Activated CD4-positive, alpha-beta memory T cell treated with anti-CD3 and anti-CD28 coated beads, Interleukin-2, amount 10 ng/mL, durations not matched to agents 7 days and 5 days (primary cell): Measurements from ENCODE around the gene FAM219B. TPM values are rescaled to one million over a fixed set of nuclear protein-coding genes. Genes with fewer than 3 reads are reported as not detected.
"Not testable (repeated sequence)": the region's sequence is repeated elsewhere in the genome, so short reads cannot be mapped to it uniquely, and the experiment has no call there.

Experiments used
- CTCF ChIA-PET: fragments of 350-600 bp; sonication (Branson Sonifier 250); formaldehyde crosslinking; loops from one replicate; lab custom pipeline; 2021; ENCODE audit warnings: antibody characterized with exemption, inconsistent platforms; lab: Charles Lee
- POLR2A ChIA-PET: fragments of 350-600 bp; sonication (Branson Sonifier 250); formaldehyde crosslinking; loops from one replicate; lab custom pipeline; 2021; ENCODE audit warnings: antibody characterized with exemption; lab: Charles Lee
- DNase-seq: peaks from one replicate; pipeline ENCODE4 v3.0.0-alpha.2; 2020
- H3K27ac Mint-ChIP-seq: one replicate; pipeline ENCODE4 v1.8.0; 2021; ENCODE audit warnings: mild to moderate bottlenecking, mixed read lengths
- H3K27me3 Mint-ChIP-seq: one replicate; pipeline ENCODE4 v1.8.0; 2021; ENCODE audit warnings: mixed read lengths
- H3K36me3 Mint-ChIP-seq: one replicate; pipeline ENCODE4 v1.8.0; 2021; ENCODE audit warnings: low read depth, mixed read lengths
- H3K4me1 Mint-ChIP-seq: one replicate; pipeline ENCODE4 v1.8.0; 2021; ENCODE audit warnings: mixed read lengths
- H3K4me3 Mint-ChIP-seq: one replicate; pipeline ENCODE4 v1.8.0; 2021; ENCODE audit warnings: mild to moderate bottlenecking, mixed read lengths
- H3K9me3 Mint-ChIP-seq: one replicate; pipeline ENCODE4 v1.8.0; 2021; ENCODE audit warnings: mixed read lengths
- total RNA-seq, 2 experiments: library from RNA; stranded (reverse); gene quantifications; one replicate each; pipeline ENCODE4 v1.2.3, GENCODE V29; 2021

FAM219B gene
- total RNA-seq, 2 experiments from 2014 or later, result 103 to 116 TPM

DNA sequence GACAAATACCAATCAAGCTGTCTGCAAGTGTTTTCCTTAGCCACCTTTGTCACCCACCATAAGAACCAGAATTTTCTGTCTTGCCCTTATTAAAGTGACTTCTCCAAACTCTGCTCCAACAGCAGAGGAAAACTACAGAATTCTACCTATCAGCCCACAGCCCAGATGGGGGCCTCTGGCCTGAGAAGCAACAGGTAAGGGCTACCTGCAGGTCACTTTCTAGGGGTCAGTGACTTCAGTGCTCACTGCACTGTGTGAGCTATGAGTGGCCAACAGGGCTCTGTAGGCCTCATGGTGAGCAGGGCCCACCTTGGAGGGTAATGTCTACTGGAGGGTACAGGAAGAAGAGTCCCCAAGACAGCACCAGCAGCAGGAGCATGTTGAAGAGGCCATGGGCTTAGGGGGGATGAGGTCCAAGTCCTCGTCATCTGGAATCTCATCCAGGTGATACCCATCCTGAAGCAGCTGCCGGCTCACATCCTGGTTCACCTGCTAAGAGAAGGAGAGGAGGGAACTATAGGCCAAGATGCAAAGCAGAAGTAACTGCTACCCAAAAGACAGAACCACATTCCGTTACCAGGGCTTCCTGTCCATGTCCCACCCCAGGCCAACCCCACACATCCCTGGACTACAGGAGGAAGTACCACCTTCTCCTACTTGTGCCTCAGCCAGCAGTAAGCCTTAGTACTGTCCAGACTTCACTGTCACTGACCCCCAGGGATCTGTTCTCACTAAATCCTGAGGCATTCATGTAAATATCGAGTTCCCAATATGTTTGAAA lies 4.2 kb downstream of the FAM219B start:
- DNase-seq, result no peak
- POLR2A ChIA-PET, result interaction anchor here (0.6 to 9.1 kb wide), 16 partner anchors 9 to 258 kb away, joined by 3 to 121 read pairs (median 6); partner anchors contain the start of genes COX5A, MPI and SCAMP2
- Mint-ChIP-seq H3K27me3 (no peaks in the 10 kb centered on the region), H3K36me3 (peaks cover 78% of the 10 kb centered on the region), H3K4me1 (peaks cover 65% of the 10 kb centered on the region), H3K9me3 (no peaks in the 10 kb centered on the region), H3K4me3 (no peak overlapping the region), H3K27ac (peak overlapping the region; percentile 11)
- CTCF ChIA-PET, result interaction anchor here (0.5 to 7.7 kb wide), 54 partner anchors 9 to 440 kb away, joined by 3 to 111 read pairs (median 6); partner anchors contain the start of genes COX5A, CSK, EDC3 and MPI

DNA sequence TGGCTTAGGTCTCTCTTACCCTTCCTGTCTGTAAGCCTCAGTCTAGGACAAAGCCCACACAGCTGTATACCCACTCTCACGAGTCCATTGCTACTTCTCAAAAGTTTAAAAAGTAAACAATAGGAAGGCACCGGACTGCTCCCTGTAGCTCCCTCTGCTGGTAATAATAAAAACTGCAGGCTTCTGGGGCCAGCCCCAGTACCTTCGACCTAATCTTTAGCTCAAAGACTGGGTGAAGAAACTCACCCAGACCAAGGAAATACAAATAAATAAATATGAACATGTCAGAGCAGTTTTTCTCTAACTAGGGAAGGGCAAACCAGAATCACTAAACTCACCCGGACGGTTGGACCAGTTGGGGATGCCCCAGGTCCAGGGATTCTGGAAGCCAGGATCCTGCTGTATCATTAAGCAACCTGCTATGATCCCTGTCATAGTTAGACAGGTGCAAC lies 5.0 kb downstream of the FAM219B start:
- peak; percentile 74 for DNase-seq
- Mint-ChIP-seq H3K4me1 (peaks cover 57% of the 10 kb centered on the region), H3K27ac (no peak overlapping the region), H3K27me3 (no peaks in the 10 kb centered on the region), H3K4me3 (no peak overlapping the region), H3K36me3 (peaks cover 80% of the 10 kb centered on the region), H3K9me3 (no peaks in the 10 kb centered on the region)
- POLR2A ChIA-PET, result interaction anchor here (0.6 to 9.1 kb wide), 21 partner anchors 9 to 257 kb away, joined by 3 to 121 read pairs (median 5); partner anchors contain the start of genes COX5A, MPI and SCAMP2
- CTCF ChIA-PET, result interaction anchor here (0.5 to 7.7 kb wide), 56 partner anchors 9 to 439 kb away, joined by 3 to 111 read pairs (median 4); partner anchors contain the start of genes COX5A, CSK, EDC3 and MPI

DNA sequence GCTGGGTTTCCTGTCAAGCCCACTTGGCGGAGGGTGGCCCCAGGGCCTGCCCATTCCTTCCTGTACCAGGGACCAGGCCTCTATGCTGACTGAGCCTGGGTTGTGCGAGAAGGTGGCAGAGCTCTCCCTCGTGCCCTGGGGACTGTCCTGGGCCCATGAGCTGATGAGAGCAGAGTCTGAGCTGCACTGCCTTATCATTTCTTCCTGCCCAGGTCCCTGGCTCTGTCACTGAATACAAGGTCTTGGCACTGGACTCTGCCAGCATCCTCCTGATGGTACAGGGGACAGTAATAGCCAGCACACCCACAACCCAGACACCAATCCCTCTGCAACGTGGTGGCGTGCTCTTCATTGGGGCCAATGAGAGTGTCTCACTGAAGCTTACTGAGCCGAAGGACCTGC lies 9.3 kb downstream of the FAM219B start:
- H3K4me3 Mint-ChIP-seq, result no peak overlapping the region
- H3K4me1 Mint-ChIP-seq, result peaks cover 55% of the 10 kb centered on the region
- peaks cover 73% of the 10 kb centered on the region for H3K36me3 Mint-ChIP-seq
- H3K27me3 Mint-ChIP-seq, result no peaks in the 10 kb centered on the region
- POLR2A ChIA-PET, result interaction anchor here (0.7 to 5.9 kb wide), 9 partner anchors 8 to 109 kb away, joined by 3 to 55 read pairs (median 6); partner anchors contain the start of genes FAM219B and MPI
- H3K9me3 Mint-ChIP-seq, result no peaks in the 10 kb centered on the region
- DNase-seq, result no peak
- H3K27ac Mint-ChIP-seq, result no peak overlapping the region
- CTCF ChIA-PET, result interaction anchor here (1.2 to 7.7 kb wide), 4 partner anchors 9 to 126 kb away, joined by 3 to 111 read pairs (median 6); partner anchors contain the start of genes FAM219B and SCAMP2

DNA sequence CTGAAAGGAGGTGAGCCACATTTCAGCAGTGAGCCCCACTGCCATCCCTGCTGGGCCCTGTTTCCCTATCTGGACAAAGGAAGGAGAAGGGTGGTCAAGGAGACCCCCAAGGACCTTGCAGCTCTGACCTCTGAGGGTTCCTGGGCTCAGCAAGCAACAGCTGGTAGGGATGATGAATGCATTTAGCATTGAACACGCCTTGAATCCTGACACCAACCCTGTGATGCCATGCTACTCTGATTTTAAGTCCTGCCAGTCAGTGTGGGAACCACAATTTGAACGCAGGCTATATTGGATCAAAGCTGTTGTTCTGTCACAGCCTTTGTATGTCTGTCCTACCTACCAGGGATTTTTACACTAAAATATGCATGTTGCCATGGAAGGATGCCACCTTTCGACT lies 10.3 kb downstream of the FAM219B start:
- CTCF ChIA-PET, result interaction anchor here (0.7 to 2.6 kb wide), 5 partner anchors 49 to 127 kb away, joined by 3 to 8 read pairs (median 4); no protein-coding TSS in a partner anchor
- Mint-ChIP-seq H3K27ac (no peak overlapping the region), H3K4me1 (peaks cover 54% of the 10 kb centered on the region), H3K36me3 (peaks cover 75% of the 10 kb centered on the region), H3K4me3 (no peak overlapping the region), H3K27me3 (no peaks in the 10 kb centered on the region), H3K9me3 (no peaks in the 10 kb centered on the region)
- DNase-seq, result no peak
- POLR2A ChIA-PET, result interaction anchor here (1.0 to 5.9 kb wide), 6 partner anchors 11 to 108 kb away, joined by 3 to 55 read pairs (median 6); partner anchors contain the start of genes FAM219B and SCAMP2

DNA sequence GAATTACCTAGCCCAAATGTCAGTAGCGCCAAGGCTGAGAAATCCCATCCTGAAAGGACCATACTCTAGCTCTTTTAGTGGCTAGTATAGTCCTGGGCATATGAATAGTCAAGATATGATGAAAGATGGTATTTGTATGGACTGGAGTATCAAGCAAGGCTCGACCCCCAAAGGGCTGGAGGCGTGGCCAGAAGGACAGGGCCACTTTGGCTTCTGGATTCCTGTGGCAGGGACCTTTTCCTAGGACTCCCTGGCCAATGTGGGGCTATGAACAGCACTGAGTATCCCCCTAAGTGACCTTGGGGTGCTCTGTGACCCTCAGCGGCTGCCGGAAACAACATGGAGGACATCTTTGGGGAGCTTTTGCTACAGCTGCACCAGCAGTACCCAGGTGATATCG lies 10.8 kb downstream of the FAM219B start:
- H3K4me1 Mint-ChIP-seq, result peaks cover 55% of the 10 kb centered on the region
- no peaks in the 10 kb centered on the region for H3K9me3 Mint-ChIP-seq
- ChIA-PET CTCF (interaction anchor here (0.7 to 2.6 kb wide), 5 partner anchors 48 to 127 kb away, joined by 3 to 8 read pairs (median 4); no protein-coding TSS in a partner anchor), POLR2A (interaction anchor here (1.0 to 5.9 kb wide), 3 partner anchors 11 to 51 kb away, joined by 3 to 55 read pairs (median 8); partner anchors contain the start of genes FAM219B and SCAMP2)
- peaks cover 72% of the 10 kb centered on the region for H3K36me3 Mint-ChIP-seq
- no peak overlapping the region for H3K4me3 Mint-ChIP-seq
- DNase-seq, result no peak
- no peaks in the 10 kb centered on the region for H3K27me3 Mint-ChIP-seq
- no peak overlapping the region for H3K27ac Mint-ChIP-seq

DNA sequence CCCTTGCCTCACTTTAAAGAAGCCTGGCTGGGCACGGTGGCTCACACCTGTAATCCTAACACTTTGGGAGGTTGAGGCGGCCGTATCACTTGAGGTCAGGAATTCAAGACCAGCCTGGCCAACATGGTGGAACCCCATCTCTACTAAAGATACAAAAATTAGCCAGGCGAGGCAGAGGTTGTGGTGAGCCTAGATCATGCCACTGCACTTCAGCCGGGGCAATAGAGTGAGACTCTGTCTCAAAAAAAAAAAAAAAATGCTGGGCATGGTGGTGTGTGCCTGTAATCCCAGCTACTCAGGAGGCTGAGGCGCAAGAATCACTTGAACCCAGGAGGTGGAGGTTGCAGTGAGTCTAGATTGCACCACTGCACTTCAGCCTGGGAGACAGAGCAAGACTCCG lies 12.3 kb downstream of the FAM219B start:
- ChIA-PET POLR2A (interaction anchor here (1.3 to 7.5 kb wide), 10 partner anchors 8 to 111 kb away, joined by 4 to 110 read pairs (median 24); partner anchors contain the start of genes FAM219B, RPP25, SCAMP2 and ULK3), CTCF (interaction anchor here (0.9 to 3.5 kb wide), 9 partner anchors 7 to 123 kb away, joined by 4 to 25 read pairs (median 6); partner anchors contain the start of gene SCAMP2)
- Mint-ChIP-seq H3K4me1 (peaks cover 59% of the 10 kb centered on the region), H3K36me3 (peaks cover 63% of the 10 kb centered on the region), H3K27ac (peak overlapping the region; percentile 99)
- not testable (repeated sequence) for H3K9me3 Mint-ChIP-seq, H3K4me3 Mint-ChIP-seq, DNase-seq, H3K27me3 Mint-ChIP-seq

DNA sequence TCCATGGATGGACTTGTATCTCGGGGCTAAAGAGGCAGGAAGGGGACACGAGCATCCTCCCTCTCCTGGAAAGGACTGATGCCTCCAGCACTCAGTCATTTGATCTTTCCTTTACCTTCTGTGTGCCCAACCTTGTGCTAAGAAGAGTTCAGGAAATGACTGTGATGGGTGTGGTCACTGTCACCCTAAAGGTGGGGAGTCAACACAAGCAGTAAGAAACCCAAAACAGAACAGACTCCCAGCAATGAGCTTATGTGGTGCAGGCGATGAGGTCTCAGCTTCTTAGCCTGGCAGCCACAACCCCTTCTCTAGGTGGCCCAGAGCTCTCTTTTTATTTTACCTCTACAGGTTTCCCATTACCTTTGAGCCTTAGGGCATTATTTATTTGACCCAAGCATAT lies 13.0 kb downstream of the FAM219B start:
- DNase-seq, result peak; percentile 73
- peaks cover 57% of the 10 kb centered on the region for H3K36me3 Mint-ChIP-seq
- H3K4me1 Mint-ChIP-seq, result peaks cover 61% of the 10 kb centered on the region
- no peaks in the 10 kb centered on the region for H3K27me3 Mint-ChIP-seq
- POLR2A ChIA-PET, result interaction anchor here (0.6 to 7.5 kb wide), 22 partner anchors 9 to 277 kb away, joined by 3 to 110 read pairs (median 4); partner anchors contain the start of genes COX5A, FAM219B, RPP25 and SCAMP2
- CTCF ChIA-PET, result interaction anchor here (0.6 to 3.5 kb wide), 15 partner anchors 8 to 272 kb away, joined by 3 to 25 read pairs (median 6); partner anchors contain the start of genes FAM219B, SCAMP2 and ULK3
- no peaks in the 10 kb centered on the region for H3K9me3 Mint-ChIP-seq
- peak overlapping the region; percentile 99 for H3K27ac Mint-ChIP-seq
- H3K4me3 Mint-ChIP-seq, result peak overlapping the region; percentile 58

DNA sequence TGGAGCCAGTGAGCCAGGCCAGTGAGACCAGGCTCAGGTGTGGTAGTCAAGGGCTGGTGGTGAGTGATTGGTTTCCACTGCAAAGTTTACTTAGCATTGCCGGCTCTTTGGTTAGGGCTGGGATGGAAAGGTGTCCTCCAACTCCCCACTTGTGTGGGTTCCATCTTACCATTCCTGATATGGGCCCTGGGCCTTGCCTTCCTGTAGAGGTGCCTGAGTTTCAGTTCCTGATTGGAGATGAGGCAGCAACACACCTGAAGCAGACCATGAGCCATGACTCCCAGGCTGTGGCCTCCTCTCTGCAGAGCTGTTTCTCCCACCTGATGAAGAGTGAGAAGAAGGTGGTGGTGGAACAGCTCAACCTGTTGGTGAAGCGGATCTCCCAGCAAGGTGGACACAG lies 13.7 kb downstream of the FAM219B start:
- Mint-ChIP-seq H3K36me3 (peaks cover 50% of the 10 kb centered on the region), H3K4me1 (peaks cover 60% of the 10 kb centered on the region), H3K27me3 (no peaks in the 10 kb centered on the region), H3K4me3 (no peak overlapping the region), H3K9me3 (no peaks in the 10 kb centered on the region), H3K27ac (peak overlapping the region; percentile 99)
- no peak for DNase-seq
- ChIA-PET POLR2A (interaction anchor here (0.9 to 7.5 kb wide), 13 partner anchors 9 to 276 kb away, joined by 3 to 110 read pairs (median 6); partner anchors contain the start of genes COX5A, FAM219B, SCAMP2 and ULK3), CTCF (interaction anchor here (0.6 to 3.5 kb wide), 4 partner anchors 9 to 100 kb away, joined by 3 to 25 read pairs (median 14); no protein-coding TSS in a partner anchor)

DNA sequence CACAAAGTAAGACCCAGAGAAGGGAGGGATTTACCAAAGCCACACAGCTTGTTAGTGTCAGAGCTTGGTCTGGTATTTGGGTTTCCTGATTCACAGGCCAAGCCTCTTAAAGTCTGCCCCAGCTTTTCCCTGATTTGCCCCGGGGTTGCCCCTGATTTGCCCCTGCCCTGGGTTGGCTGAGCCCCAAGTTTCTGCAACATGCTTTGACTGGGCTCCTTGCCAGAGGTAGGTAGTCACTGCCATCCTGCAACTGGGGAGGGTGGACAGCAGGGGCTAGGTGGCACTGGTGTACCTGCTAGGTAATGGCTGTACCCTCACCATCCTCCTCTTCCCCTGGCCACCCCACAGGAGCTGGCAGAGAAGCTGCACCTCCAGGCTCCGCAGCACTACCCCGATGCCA lies 14.3 kb downstream of the FAM219B start:
- no peaks in the 10 kb centered on the region for H3K27me3 Mint-ChIP-seq
- no peak overlapping the region for H3K4me3 Mint-ChIP-seq
- peaks cover 60% of the 10 kb centered on the region for H3K4me1 Mint-ChIP-seq
- CTCF ChIA-PET, result interaction anchor here (0.8 to 3.5 kb wide), 2 partner anchors 10 to 99 kb away, joined by 3 to 24 read pairs; no protein-coding TSS in a partner anchor
- peaks cover 44% of the 10 kb centered on the region for H3K36me3 Mint-ChIP-seq
- H3K9me3 Mint-ChIP-seq, result no peaks in the 10 kb centered on the region
- DNase-seq, result no peak
- POLR2A ChIA-PET, result interaction anchor here (1.0 to 7.5 kb wide), 9 partner anchors 9 to 131 kb away, joined by 3 to 110 read pairs (median 27); partner anchors contain the start of genes COX5A, FAM219B, PPCDC and SCAMP2
- H3K27ac Mint-ChIP-seq, result peak overlapping the region; percentile 99

DNA sequence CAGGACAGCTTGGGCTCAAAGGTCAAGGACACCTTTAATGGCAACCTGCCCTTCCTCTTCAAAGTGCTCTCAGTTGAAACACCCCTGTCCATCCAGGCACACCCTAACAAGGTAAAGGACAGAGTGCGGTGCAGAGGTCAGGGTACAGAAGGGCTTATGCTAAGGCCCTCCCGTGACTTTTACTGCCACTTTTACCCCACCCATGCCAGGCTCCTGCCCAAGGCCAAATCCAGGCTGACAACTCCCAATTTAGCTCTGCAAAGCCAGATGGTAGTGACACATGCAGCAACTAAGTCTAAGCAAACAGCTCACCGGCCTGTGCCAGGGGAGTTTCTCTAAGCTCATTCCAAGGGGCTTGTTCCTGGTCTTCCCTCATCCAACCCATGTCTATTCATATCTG lies 15.2 kb downstream of the FAM219B start:
- Mint-ChIP-seq H3K36me3 (peaks cover 38% of the 10 kb centered on the region), H3K9me3 (no peaks in the 10 kb centered on the region), H3K4me1 (peaks cover 60% of the 10 kb centered on the region), H3K27me3 (no peaks in the 10 kb centered on the region), H3K27ac (peak overlapping the region; percentile 99), H3K4me3 (peak overlapping the region; percentile 84)
- no peak for DNase-seq
- CTCF ChIA-PET, result interaction anchor here (3.5 kb wide), 1 partner anchor 10 kb away, joined by 24 read pairs; no protein-coding TSS in a partner anchor
- POLR2A ChIA-PET, result interaction anchor here (1.0 to 7.5 kb wide), 10 partner anchors 8 to 132 kb away, joined by 3 to 110 read pairs (median 24); partner anchors contain the start of genes COX5A, FAM219B, PPCDC and SCAMP2

DNA sequence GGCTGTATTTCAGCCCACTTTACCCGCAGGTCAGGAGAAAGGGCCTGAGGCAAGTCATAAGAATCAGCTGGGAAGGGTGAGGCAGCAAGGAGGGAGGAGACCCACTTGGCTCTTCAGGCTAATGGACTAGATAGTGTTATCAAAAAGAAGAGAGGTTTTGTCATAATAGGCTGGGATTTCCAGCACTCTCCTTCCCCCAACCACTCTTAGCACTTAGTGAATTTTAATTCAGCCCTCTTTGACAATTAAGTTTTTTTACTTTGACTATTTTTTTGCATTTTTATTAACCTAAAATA lies 16.0 kb downstream of the FAM219B start:
- ChIA-PET POLR2A (interaction anchor here (0.6 to 7.5 kb wide), 8 partner anchors 10 to 275 kb away, joined by 3 to 110 read pairs (median 18); partner anchors contain the start of genes CLK3, FAM219B, SCAMP2 and ULK3), CTCF (interaction anchor here (1.4 to 1.7 kb wide), 2 partner anchors 11 to 97 kb away, joined by 3 to 11 read pairs; no protein-coding TSS in a partner anchor)
- no peak for DNase-seq
- Mint-ChIP-seq H3K9me3 (no peaks in the 10 kb centered on the region), H3K27me3 (no peaks in the 10 kb centered on the region), H3K4me1 (peaks cover 59% of the 10 kb centered on the region), H3K36me3 (peaks cover 33% of the 10 kb centered on the region), H3K27ac (peak overlapping the region; percentile 69), H3K4me3 (peak overlapping the region; percentile 84)
